ENCODE data around the gene WDR82.

GRCh38 chr3:52227766-52228165 is 50.7 kb downstream of the WDR82 start:
- no peak for TF ChIP-seq CTCF (IDR thresholded peaks at IDR 0.05)
- no peak for TF ChIP-seq EP300 (IDR thresholded peaks at IDR 0.05)
- TF ChIP-seq POLR2AphosphoS5 (IDR thresholded peaks at IDR 0.05) = no peak
- TF ChIP-seq POLR2A (IDR thresholded peaks at IDR 0.05) = no peak
